GM21576 (cell line): ENCODE data around the gene FOXK1.
A peak's percentile ranks its signal among the peaks of the same experiment; 100 is the strongest.
"Not testable (repeated sequence)": the region's sequence is repeated elsewhere in the genome, so short reads cannot be mapped to it uniquely, and the experiment has no call there.

Experiments used
- ATAC-seq: cut with Tn5 transposase; IDR thresholded peaks from one replicate; pipeline ENCODE4 v1.9.1; 2021; ENCODE audit warnings: mild to moderate bottlenecking, moderate library complexity; ENCODE audit not compliant: unreplicated experiment

FOXK1 gene

DNA sequence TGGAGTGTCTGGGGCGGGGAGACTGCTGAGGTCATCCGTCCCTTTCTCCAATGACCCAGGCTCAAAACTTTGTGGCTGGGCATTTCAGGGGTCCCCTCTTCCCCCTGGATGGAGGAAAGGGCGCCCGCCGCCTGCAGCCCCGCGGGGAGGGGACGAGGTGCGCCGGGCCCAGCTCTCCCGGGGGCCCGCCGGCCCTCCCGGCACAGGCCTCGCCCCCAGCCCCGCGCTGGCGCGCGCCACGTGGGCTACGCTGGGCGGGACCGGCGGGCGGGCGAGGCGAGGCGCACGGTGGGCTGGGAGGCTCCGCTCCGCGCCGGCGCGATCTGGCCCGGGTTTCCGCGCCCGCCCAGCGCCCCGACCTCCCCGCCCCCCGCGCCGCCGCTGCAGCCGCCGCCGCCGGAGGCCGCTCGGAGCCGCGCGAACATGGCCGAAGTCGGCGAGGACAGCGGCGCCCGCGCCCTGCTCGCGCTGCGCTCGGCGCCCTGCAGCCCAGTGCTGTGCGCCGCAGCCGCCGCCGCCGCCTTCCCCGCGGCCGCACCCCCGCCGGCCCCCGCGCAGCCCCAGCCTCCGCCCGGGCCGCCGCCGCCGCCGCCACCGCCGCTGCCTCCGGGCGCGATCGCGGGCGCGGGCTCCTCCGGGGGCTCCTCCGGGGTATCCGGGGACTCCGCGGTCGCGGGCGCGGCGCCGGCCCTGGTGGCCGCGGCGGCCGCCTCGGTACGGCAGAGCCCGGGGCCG lies at the start of gene FOXK1:
Gene FOXK1 (plus strand): TSS at position 410 of the 735 bp plus-strand sequence. CDS start 14 bp downstream, at position 424.
- ATAC-seq = peak; percentile 54

DNA sequence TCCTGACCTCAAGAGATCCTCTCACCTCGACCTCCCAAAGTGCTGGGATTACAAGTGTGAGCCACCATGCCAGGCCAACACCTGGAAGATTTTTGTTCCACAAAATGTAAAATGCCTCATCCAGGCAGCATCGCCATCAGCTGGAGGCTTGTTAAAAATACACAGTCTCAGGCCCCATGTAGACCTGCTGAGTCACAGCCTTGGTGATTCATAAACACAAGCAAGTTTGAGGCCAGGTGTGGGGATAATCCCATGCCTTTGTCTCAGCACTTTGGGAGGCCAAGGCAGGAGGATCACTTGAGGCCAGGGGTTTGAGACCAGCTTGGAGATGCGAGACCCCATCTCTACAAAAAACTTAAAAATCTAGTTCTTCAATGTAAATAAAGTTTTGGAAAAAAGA lies 49.1 kb upstream of the FOXK1 start:
- ATAC-seq = no peak

DNA sequence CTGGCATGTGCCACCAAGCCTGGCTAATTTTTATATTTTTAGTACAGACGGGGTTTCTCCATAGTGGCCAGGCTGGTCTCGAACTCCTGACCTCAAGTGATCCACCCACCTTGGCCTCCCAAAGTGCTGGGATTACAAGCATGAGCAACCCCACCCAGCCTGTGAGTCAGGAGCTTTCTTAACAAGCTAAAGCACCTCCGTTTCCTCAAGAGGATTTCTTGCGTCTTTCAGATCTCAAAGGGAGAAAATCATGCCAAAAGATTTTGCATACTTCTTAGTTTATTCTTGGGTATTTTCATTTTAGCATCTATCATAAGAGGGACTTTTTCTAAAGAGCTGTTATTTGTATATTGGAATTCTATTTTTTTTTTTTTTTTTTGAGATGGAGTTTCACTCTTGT lies 47.9 kb upstream of the FOXK1 start:
- no peak for ATAC-seq

DNA sequence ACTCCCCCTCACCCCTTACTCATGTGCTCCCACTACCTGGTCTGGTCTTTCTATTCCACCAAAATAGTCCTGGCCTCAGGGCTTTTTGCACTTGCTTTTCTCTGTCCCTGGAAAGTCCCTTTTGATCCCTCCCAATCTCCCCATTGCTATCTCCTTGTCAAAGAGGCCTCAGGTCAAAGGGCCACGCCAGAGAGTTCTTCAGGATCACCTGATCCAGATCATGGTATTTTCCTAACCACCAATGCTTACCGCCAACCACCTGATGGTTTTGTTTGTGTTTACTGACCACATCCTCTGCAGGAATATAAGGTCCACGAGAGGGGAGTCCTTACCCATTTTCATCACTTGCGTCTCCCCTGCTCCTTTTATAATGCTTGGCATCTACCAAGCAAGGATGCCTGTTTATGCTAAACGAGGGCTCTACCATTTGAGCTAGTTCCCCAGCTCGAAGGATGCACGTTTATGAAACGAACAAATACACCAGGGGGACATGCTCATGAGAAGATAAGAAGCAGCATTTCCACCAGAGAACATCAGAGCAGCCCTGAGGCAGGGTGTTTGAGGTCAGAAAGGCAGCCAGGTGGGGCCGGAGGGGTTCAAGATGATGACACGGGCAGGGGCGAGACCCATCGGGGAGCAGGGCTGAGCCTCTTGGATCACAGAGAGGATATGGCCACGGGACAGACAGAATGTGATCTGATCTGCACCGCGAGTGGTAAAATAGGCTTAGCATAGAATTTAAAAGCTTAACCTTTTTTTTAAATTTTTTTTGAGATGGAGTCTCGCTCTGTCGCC lies 43.1 kb upstream of the FOXK1 start:
- no peak for ATAC-seq

DNA sequence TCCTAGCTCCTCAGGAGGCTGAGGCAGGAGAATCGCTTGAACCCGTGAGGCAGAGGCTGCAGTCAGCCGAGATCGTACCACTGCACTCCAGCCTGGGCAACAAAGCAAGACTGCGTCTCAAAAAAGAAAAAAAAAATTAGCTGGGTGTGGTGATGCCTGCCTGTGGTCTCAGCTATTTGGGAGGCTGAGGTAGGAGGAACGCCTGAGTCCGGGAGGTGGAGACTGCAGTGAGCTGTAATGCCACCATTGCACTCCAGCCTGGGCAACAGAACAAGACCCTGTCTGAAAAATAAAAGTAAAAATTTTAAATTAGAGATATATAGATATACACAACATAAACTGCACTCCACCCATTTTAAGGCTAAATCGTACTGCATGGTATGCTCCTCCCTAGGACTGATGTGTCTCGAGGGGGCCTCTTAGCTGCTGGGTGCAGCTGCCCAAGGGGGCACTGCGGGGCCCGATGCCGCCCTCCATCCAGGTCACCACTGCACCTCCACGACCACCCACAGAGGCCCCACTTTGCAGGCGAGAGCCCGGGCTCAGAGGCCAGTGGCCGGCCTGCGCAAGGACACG lies 40.9 kb upstream of the FOXK1 start:
- no peak for ATAC-seq

DNA sequence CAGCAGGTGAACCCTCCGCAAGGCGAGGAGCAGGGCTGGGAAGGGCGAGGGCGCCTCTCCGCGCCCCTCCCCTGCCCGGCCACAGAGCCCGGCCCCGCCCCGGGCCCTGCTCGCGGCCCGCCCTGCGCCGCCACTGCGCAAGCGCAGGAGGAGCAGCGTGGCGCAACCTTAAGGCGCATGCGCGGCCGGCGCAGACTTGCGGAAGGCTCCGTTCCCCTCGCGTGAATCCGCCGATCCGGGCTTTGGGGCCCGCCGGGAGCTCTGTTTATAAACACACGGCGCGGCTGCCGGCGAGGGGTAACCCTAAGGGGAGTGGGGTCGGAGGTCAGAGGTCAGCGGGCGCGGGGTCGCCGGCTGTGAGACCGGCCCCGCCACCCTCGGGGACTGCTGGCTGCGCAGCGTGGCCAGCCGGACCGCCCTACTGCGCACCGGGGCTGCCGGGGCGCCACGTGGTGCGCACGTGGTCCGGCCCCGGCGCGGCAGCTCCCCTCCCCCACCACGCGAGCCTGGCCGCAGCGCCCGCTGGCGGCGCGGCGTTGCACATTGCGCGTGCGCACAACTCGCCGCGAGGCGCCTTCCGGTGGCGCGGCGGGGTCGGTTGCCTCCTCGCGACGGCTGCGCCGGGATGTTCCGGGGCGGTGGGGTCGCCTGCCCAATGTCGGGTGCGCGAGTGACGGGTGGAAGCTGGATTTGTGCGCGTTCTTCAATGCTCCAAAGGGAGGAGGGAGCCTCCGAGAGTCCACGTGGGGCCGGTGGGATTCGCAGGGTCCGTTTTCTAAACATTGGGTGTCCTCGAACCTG lies 40.2 kb upstream of the FOXK1 start:
- peak; percentile 68 for ATAC-seq

DNA sequence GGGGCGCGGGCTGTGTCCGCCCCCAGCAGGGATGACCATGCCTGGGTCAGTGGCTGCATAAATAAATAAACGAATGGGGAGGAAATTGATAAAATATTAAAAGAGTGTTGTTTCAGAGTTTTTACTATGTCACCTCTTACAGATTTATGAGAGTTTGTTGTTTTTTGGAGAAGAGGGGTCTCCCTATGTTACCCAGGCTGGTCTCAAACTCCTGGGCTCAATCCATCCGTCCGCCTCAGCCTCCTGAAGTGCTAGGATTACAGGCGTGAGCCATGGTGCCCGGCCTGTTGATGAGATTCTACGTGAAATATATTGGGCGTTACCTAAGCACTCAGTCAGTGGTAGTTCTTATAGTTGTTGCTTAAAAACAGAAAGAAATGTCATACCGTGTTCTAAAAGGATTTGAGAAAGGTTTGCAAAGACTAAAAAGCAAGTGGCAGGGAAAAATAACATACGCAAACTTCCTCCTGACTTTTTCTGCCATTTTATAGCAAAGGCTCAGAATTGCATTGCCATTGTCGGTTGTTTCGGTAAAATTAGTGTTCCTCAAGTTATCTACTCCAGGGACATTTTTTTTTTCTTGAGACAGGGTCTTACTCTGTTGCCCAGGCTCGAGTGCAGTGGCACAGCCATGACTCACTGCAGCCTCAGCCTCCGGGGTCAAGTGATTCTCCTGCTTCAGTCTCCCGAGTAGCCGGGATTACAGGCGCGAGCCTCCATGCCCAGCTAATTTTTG lies 39.5 kb upstream of the FOXK1 start:
- no peak for ATAC-seq

DNA sequence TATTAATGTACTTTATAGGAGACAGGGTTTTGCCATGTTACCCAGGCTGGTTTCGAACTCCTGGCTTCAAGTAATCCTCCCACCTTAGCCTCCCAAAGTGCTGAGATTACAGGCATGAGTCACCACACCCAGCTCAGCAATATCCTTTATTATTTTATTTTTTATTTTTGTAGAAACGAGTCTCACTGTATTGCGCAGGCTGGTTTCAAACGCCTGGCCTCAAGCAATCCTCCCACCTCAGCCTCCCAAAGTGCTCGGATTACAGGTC lies 39.0 kb upstream of the FOXK1 start:
- not testable (repeated sequence) for ATAC-seq

DNA sequence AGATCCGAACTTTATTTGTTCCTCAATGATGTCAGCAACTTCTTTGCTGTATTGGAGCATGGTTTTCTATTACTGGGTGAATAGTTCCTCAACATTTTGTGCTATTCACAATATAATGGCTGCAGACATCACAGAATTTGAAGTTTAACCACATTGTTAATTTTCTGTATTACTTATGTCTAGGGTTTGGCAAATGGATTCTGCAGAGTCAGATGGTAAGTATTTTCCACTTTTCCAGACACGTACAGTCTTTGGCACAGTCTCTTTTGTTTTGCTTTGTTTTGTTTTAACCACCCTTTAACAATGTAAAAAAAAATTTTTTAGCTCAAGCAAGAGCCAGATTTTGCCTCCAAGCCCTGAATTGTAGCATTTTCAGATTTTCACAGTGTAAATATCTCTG lies 36.8 kb upstream of the FOXK1 start:
- no peak for ATAC-seq

DNA sequence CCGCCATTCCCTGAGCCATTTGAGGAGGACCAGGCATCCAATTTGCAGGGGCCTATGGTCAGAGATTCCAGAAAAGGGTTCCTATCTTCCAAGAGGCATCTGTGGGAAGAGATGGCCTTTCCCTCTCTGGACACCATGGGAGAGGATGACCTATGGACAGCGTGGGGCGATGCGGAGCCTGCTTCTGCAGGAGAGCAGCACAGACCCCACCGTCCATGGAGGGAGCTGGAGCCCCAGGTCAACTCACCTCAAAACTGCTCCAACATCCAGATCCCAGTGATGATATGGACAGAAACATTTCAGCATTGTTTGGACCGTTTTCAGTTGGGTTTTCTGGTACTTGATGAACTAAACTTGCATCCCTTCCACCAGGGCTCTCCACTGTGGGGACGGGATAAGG lies 34.0 kb upstream of the FOXK1 start:
- no peak for ATAC-seq

DNA sequence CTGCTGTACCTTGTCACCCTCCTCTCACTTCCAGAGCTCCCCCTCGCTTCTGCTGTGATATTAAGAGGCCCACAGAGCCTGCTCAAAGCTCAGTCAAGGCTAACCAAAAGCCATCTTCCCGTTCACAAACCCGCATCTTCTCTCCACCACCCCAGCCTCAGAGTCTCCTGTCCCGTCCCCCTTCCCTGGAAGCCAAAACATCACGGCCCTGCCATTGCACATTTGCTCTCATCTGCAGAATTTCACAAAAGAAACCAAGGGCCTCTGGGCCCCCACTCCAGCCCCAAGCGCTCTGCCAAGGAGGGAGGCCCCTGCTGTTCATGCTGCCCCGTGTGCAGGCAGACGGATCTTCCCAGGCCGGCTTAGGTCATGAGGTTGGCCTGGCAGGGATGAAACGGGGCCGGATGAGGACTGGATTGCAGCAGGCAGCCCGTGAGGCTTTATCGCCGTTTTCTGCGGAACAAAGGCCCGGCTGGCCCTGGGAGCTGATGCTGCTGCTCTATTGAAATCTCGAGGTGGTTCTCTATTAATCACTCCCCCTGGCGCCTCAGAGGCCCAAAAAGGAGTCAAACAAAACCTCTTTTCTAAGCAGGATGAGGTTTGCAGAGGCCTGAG lies 31.6 kb upstream of the FOXK1 start:
- ATAC-seq = no peak

DNA sequence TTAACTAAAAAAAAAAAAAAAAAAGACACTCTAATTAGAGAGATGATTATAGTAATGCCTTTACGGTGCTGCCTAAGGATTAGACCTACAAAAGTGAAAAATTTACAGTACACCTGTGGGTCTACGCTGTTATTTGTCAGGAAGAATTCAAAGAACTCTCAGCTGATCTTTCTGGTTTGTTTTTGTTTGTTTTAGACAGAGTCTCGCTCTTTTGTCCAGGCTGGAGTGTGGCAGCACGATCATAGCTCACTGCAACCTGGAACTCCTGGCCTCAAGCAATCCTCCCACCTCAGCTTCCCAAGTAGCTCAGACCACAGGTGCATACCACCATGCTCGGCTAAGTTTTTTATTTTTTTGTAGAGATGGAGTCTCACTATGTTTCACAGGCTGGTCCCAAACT lies 28.3 kb upstream of the FOXK1 start:
- ATAC-seq = no peak

DNA sequence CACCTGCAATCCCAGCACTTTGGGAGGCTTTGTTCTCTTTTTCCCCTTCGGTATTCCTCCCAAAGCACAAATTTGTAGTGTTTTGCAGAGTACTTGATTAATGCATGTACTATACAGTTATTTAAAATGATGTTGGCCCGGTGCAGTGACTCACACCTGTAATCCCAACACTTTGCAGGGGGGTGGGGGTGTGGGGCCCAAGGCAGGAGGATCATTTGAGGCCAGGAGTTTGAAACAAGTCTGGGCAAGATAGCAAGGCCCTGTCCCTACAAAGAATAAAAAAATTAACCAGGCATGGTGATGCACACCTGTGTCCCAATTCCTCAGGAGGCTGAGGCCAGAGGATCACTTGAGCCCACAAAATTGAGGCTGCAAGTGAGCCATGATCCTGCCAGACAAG lies 26.8 kb upstream of the FOXK1 start:
- no peak for ATAC-seq

DNA sequence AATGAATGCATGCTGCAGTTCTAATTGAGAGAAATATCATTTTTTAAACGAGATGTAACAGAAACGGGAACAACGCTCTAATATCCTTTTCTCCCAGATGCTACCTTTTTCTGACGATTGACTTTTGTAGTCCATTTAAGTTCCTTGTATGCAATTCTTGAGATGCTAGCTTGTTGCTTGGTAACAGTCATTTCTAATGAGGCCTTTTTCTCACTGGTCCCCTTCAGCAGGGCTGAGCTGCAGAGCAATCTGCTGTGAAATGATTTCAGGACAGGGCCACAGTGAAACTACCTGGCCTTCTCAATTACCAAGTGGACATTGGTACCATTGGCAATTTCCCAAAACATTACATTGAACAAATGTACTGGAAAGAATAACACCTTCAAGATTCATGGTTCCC lies 26.2 kb upstream of the FOXK1 start:
- no peak for ATAC-seq

DNA sequence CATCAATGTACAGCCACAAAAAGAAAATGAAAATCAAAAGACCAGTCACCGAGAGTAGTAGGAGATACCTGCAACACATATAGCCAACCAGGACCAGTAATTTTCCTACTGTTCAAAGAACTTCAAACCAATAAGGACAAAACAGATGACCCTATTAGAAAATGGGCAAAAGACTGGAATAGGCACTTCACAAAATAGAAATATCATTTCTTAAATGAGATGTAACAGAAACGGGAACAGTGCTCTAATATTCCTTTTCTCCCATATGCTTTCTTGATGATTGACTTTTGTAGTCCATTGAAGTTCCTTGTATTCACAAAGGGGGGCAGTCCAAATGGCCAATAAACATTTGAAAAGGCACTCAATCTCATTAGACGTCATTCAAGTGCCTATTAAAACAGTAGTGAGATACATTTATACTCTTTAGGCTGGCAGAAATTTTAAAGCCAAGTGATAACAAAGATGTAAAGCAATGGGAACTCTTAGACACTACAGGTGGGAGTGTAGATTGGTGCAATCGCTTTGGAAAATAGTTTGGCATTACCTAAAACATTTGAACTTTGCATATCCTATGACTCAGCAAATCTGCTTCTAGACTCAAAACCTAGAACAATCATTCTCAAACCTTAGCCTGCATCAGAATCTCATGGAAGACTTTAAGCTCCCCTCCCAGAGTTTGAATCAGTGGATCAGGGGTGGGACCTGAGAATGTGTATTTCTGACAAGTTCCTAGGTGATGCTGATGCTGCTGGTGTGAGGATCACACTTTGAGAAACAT lies 24.3 kb upstream of the FOXK1 start:
- no peak for ATAC-seq

DNA sequence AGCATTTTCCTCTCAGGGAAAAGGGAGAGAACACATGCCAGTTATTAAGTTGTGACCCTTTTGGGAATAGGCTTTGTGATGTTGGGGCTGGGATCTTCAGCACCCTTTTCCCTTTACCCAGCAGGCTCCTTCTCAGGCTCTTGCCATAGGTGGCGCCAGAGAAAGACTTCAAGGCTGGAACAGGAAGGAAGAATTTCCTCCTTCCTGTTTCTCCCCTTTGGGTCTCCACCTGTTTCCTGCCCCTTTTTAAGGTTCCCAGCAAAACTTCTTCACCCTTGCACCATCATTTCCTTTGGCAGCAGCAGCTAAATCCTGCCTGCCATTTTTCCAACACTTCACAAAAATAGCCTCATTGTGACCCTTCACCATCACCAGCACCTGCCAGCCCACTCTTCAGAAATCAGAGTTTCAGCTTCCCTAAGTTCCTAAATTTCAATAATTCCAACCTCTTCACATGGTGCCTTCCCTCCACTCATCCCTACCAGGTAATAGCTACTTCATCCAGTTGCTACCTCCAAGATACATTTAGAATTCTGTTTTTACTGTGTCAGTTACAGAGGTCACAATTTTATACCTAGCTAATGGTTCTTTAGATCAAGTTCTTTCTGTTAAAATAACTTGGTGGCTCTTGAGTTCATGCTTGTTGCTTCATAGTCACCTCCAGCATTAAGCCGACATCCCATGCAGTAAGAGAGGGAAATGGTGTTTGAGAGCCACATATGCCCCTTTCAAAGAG lies 22.4 kb upstream of the FOXK1 start:
- ATAC-seq = no peak

DNA sequence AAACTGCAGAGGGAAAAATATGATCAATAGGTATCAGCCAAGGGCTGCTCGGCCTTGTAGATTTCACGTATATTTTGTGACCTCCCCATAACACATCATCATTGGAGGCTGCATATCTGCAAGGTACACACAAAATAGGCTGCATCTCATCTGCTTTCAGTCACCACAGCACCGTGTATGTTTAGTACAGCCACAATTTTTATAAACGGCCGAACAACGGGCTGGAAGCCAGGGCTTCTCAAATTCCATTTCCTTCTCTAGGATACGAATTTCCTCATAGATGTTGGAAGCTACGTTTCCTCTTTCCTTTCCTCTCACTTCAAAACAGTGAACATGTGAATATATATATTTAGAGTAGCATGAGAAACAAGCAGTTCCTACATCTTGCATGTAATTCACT lies 20.2 kb upstream of the FOXK1 start:
- ATAC-seq = no peak

DNA sequence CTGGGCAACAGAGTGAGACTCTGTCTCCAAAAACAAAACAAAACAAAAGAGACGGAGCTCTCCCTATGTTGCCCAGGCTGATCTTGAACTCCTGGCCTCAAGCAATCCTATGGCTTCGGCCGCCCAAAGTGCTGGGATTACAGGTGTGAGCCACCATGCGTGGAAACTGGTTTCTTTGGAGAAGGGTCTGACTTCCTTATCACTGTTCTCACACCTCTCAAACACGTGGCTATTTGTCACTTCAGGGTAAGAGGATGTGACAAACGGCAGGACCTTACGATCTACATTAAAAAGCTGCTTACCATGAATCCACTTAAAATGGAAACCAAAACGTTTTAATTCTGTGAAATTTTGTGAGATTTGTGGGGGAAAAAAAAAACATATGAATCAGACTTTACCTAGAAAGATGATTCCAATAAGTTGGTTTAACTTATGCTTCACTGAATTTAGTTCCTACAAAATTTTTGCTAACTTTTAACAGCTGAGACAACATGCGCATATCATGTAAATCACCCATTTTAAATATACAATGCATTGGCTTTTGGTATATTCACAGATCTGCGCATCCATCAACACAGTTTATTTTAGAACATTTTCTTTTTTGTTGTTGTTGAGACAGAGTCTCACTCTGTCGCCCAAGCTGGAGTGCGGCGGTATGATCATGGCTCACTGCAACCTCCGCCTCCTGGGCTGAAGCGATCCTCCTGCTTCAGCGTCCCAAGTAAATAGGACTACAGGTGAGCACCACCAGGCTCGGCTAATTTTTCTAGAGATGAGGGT lies 18.7 kb upstream of the FOXK1 start:
- ATAC-seq = no peak
